ENCODE data around the gene ADAM23.

DNA sequence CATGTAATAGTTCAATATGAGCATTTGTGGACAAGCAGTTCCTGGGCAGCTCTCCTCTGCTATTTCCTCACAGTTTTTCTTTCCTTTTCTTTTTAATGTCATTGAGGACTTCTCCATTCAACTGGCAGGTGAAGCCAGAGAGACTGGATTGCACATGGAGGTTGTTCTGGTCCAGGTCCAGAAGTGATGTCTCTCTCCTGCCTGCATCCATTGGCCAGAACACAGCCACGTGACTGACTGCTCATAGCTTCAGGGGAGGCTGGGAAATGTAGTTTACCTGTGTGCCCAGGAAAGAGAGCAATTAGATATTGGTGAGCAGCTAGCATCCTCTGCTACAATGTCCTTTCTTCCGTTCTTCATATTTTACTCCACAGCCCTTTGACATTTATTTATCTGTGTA, 20.2 kb upstream of the ADAM23 start:
- TF ChIP-seq RAD21 (conservative IDR thresholded peaks at IDR 0.05 in 1 of 2, IDR thresholded peaks at IDR 0.05 in 1 of 2), result no peak
- TF ChIP-seq, protein P1, sequence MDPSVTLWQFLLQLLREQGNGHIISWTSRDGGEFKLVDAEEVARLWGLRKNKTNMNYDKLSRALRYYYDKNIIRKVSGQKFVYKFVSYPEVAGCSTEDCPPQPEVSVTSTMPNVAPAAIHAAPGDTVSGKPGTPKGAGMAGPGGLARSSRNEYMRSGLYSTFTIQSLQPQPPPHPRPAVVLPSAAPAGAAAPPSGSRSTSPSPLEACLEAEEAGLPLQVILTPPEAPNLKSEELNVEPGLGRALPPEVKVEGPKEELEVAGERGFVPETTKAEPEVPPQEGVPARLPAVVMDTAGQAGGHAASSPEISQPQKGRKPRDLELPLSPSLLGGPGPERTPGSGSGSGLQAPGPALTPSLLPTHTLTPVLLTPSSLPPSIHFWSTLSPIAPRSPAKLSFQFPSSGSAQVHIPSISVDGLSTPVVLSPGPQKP (IDR thresholded peaks at IDR 0.05; ENCODE audit: low read depth, low read length), result no peak
- TF ChIP-seq, protein P2, sequence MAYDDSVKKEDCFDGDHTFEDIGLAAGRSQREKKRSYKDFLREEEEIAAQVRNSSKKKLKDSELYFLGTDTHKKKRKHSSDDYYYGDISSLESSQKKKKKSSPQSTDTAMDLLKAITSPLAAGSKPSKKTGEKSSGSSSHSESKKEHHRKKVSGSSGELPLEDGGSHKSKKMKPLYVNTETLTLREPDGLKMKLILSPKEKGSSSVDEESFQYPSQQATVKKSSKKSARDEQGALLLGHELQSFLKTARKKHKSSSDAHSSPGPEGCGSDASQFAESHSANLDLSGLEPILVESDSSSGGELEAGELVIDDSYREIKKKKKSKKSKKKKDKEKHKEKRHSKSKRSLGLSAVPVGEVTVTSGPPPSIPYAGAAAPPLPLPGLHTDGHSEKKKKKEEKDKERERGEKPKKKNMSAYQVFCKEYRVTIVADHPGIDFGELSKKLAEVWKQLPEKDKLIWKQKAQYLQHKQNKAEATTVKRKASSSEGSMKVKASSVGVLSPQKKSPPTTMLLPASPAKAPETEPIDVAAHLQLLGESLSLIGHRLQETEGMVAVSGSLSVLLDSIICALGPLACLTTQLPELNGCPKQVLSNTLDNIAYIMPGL (CRISPR knock-in tag; IDR thresholded peaks at IDR 0.05; ENCODE audit: borderline replicate concordance), result no peak

All from A549 (cell line).